Activated CD4-positive, alpha-beta T cell treated with anti-CD3 and anti-CD28 coated beads, Interleukin-2, amount 10 ng/mL, durations not matched to agents 24 days and 14 days (primary cell): ENCODE measurements around the gene PLAC9. TPM values are rescaled to one million over a fixed set of nuclear protein-coding genes. Genes with fewer than 3 reads are reported as not detected.

Experiments used
- DNase-seq: peaks from one replicate; pipeline ENCODE4 v3.0.0; 2022
- H3K27ac Mint-ChIP-seq: one replicate; pipeline ENCODE4 v1.8.0; 2022; ENCODE audit warnings: mild to moderate bottlenecking, mixed read lengths
- H3K27me3 Mint-ChIP-seq: one replicate; pipeline ENCODE4 v1.8.0; 2022; ENCODE audit warnings: mixed read lengths
- H3K36me3 Mint-ChIP-seq: one replicate; pipeline ENCODE4 v1.8.0; 2022; ENCODE audit warnings: low read depth, mild to moderate bottlenecking, mixed read lengths
- H3K4me1 Mint-ChIP-seq: one replicate; pipeline ENCODE4 v1.8.0; 2021; ENCODE audit warnings: mixed read lengths
- H3K4me3 Mint-ChIP-seq: one replicate; pipeline ENCODE4 v1.8.0; 2022; ENCODE audit warnings: mild to moderate bottlenecking, moderate library complexity, mixed read lengths
- H3K9me3 Mint-ChIP-seq: one replicate; pipeline ENCODE4 v1.8.0; 2021; ENCODE audit warnings: mixed read lengths
- intact Hi-C: fragments of 100-400 bp; cut with micrococcal nuclease; formaldehyde crosslinking; loops from one replicate; pipeline ENCODE4 v1.15.1; 2023
- total RNA-seq: library from RNA; stranded (reverse); gene quantifications from 2 replicates; pipeline ENCODE4 v1.2.3, GENCODE V29; 2022

The PLAC9 gene
- total RNA-seq, 1 donor from 2014 or later = not detected

DNA sequence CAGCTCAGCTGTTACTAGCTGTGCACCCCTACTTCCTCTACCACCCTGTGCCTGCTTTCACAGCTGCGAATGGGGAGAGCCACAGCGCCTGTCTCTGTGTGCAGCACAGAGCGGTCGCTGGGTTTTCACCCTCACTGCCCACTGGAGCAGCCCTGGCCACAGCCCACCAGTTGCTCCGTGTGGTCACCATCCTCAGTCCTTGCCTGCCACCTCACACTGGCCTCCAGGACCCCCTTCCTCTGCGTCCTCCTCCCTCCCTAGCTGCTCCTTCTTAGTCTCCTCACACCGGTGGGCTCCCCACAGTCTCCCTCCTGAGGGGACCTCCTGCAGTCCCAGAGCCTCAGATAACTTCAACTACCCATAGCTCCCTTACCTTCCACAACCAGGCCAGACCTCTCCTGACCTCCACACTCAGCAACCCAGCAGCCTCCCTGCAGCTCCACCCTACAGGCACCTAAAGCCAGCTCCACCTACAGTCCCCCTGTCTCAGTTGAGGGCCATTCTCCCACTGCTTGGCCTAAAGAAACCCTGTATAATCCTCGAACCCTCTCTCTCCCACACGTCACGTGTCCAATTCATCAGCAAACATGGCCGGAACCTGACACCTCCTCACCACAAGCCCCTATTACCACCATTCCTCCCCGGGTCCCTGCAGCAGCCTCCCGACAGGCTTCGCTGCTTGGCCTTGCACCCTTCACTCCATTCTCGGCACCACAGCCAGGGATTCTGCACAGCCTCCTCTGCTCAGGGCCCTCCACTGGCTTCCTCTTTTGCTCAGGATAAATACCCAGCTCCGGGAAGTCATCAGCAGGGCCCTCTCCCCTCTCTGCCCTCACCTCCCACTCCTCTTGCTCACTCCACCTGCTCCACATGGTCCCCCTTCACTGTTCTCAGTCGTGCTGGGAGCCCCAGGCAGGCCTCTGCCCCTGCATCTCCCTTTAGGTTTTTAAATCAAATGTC is 28.1 kb downstream of the PLAC9 start:
- H3K27ac Mint-ChIP-seq = peak overlapping the region; percentile 66
- H3K4me1 Mint-ChIP-seq = peaks cover 29% of the 10 kb centered on the region
- intact Hi-C loops = no loop called here
- H3K9me3 Mint-ChIP-seq = no peaks in the 10 kb centered on the region
- peaks cover 76% of the 10 kb centered on the region for H3K36me3 Mint-ChIP-seq
- H3K27me3 Mint-ChIP-seq = no peaks in the 10 kb centered on the region
- no peak overlapping the region for H3K4me3 Mint-ChIP-seq
- DNase-seq = no peak

DNA sequence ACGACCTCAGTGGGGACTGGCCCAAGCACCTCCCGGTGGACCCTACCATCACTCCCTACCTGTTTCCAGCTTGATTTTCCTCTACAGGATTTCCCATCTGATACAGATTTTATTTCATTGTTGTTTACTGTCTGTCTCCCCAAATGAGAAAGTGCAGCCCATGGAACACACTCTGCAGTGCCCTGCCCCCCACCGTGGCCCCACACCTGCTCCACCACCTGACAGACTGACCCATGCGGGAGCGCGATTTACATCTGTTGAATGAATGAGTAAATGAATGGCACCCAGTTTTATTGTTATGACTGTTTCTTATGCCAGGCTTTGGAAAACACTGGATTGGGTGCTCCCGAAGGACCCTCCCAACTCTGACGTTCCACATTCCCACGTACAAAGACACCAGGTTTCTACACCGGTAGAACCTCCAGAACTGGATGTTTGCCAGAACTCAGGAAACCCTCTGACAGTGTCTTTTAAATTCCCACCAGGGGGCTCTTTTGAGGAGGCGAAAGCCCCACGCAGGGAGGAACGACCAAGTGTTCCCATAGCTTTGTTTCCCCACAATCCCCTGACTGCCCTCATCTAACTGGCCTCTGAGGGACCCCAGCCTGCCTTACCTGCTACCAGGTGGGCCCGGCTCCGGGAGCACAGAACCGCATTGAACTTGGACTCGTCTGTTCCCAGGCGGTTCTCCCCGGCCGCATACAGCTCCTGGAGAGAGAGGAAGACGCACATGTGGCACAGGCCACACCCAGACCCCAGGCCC is 29.0 kb downstream of the PLAC9 start:
- Mint-ChIP-seq H3K4me3 (no peak overlapping the region), H3K27ac (peak overlapping the region; percentile 66), H3K36me3 (peaks cover 76% of the 10 kb centered on the region), H3K4me1 (peaks cover 32% of the 10 kb centered on the region), H3K27me3 (no peaks in the 10 kb centered on the region), H3K9me3 (no peaks in the 10 kb centered on the region)
- intact Hi-C loops = no loop called here
- no peak for DNase-seq

- no peak overlapping the region for H3K4me3 Mint-ChIP-seq
- H3K9me3 Mint-ChIP-seq = no peaks in the 10 kb centered on the region
- peaks cover 58% of the 10 kb centered on the region for H3K36me3 Mint-ChIP-seq
- peak overlapping the region; percentile 63 for H3K27ac Mint-ChIP-seq
- intact Hi-C loops = no loop called here
- H3K27me3 Mint-ChIP-seq = no peaks in the 10 kb centered on the region
- DNase-seq = no peak
- H3K4me1 Mint-ChIP-seq = peaks cover 25% of the 10 kb centered on the region
Measured at GRCh38 chr10:80163741-80164341, 31.3 kb downstream of the PLAC9 start.

- Mint-ChIP-seq H3K27me3 (no peaks in the 10 kb centered on the region), H3K36me3 (peaks cover 54% of the 10 kb centered on the region), H3K27ac (no peak overlapping the region), H3K4me1 (peaks cover 18% of the 10 kb centered on the region), H3K9me3 (no peaks in the 10 kb centered on the region), H3K4me3 (no peak overlapping the region)
- no peak for DNase-seq
- intact Hi-C loops = no loop called here
Measured at GRCh38 chr10:80164596-80164995, 32.1 kb downstream of the PLAC9 start.

GRCh38 chr10:80165173-80165572 is 32.6 kb downstream of the PLAC9 start:
- Mint-ChIP-seq H3K36me3 (peaks cover 54% of the 10 kb centered on the region), H3K4me3 (no peak overlapping the region), H3K27me3 (no peaks in the 10 kb centered on the region), H3K9me3 (no peaks in the 10 kb centered on the region), H3K4me1 (peaks cover 15% of the 10 kb centered on the region), H3K27ac (no peak overlapping the region)
- intact Hi-C loops = no loop called here
- DNase-seq = no peak

- DNase-seq = no peak
- H3K4me3 Mint-ChIP-seq = no peak overlapping the region
- H3K4me1 Mint-ChIP-seq = peaks cover 6% of the 10 kb centered on the region
- peak overlapping the region; percentile 86 for H3K27ac Mint-ChIP-seq
- no peaks in the 10 kb centered on the region for H3K27me3 Mint-ChIP-seq
- intact Hi-C loops = no loop called here
- peaks cover 44% of the 10 kb centered on the region for H3K36me3 Mint-ChIP-seq
- no peaks in the 10 kb centered on the region for H3K9me3 Mint-ChIP-seq
Measured at GRCh38 chr10:80166581-80167470, 34.3 kb downstream of the PLAC9 start.

- Mint-ChIP-seq H3K27me3 (no peaks in the 10 kb centered on the region), H3K27ac (no peak overlapping the region), H3K4me1 (peaks cover 6% of the 10 kb centered on the region), H3K9me3 (no peaks in the 10 kb centered on the region), H3K36me3 (peaks cover 41% of the 10 kb centered on the region), H3K4me3 (no peak overlapping the region)
- DNase-seq = no peak
- intact Hi-C loops = no loop called here
Measured at GRCh38 chr10:80167471-80168161, 35.1 kb downstream of the PLAC9 start.

GRCh38 chr10:80168162-80168511 is 35.6 kb downstream of the PLAC9 start:
- no peaks in the 10 kb centered on the region for H3K9me3 Mint-ChIP-seq
- peaks cover 7% of the 10 kb centered on the region for H3K4me1 Mint-ChIP-seq
- H3K27ac Mint-ChIP-seq = peak overlapping the region; percentile 2
- no peak overlapping the region for H3K4me3 Mint-ChIP-seq
- intact Hi-C loops = no loop called here
- no peaks in the 10 kb centered on the region for H3K27me3 Mint-ChIP-seq
- H3K36me3 Mint-ChIP-seq = peaks cover 35% of the 10 kb centered on the region
- DNase-seq = no peak

DNA sequence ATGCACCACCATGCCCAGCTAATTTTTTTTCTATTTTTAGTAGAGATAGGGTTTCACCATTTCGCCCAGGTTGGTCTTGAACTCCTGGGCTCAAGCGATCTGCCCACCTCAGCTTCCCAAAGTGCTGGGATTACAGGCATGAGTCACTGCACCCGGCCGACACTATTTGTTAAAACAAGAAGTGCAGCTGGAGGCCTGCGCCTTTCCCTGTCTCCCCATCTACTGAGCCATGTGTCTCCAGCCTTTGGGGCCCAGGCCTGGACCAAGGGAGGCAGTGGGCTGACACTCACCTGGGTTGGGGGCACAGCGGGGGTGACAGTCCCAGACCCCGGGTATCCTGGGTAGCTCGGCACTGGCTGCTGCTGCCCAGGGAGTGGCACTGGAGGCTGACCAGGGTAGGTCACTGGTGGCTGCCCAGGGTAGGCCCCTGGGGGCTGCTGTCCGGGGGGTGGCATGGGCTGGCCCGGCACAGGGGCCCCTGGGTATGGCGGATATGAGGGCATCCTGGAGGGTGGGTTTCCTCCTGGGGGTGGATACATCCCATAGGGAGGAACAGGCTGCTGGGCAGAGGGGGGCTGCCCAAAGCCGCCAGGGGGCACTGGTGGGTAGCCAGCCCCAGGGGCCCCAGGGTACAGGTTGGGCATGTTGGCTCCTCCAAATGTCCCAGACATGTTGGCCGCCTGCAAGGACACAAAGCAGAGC is 36.3 kb downstream of the PLAC9 start:
- no peak for DNase-seq
- no peak overlapping the region for H3K4me3 Mint-ChIP-seq
- no peak overlapping the region for H3K27ac Mint-ChIP-seq
- H3K4me1 Mint-ChIP-seq = peaks cover 8% of the 10 kb centered on the region
- intact Hi-C loops = no loop called here
- no peaks in the 10 kb centered on the region for H3K27me3 Mint-ChIP-seq
- H3K36me3 Mint-ChIP-seq = peaks cover 30% of the 10 kb centered on the region
- no peaks in the 10 kb centered on the region for H3K9me3 Mint-ChIP-seq

DNA sequence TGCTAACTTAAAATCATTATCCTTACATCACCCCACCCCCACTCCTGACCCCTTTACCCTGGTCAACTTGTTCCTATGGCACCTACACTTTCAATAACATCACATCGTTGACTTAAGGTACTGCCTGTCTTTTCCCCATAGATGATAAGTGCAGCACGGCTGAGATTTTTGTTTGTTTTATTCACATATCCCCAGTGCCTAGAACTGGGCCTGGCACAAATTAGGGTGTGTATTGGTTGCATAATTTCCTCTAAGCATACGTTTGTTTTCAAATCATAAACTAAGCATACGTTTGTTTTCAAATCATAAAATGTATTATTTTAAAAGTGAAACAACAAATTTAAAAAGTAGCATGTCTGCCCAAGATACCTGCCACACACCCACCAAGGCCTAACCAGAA is 37.5 kb downstream of the PLAC9 start:
- intact Hi-C loops = no loop called here
- H3K36me3 Mint-ChIP-seq = peaks cover 27% of the 10 kb centered on the region

DNA sequence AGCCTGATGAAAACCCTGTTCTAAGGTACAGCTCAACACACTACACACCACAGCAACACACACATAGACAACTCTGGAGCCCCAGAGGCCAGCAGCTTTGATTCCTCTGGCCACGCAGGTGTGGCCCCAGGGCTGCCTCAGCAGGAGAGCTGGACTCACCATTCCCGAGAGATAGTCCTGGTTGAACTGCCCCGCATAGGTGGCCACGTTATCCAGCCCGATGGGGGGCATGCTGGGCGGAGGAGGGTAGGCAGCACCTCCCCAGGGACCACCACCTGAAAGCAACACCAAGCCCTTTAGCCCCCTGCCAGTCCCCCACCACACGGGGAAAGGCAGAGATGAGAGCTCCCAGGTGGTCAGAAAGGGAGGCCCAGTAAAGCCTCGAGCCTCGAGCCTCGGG is 38.1 kb downstream of the PLAC9 start:
- H3K4me1 Mint-ChIP-seq = peaks cover 8% of the 10 kb centered on the region
- no peaks in the 10 kb centered on the region for H3K27me3 Mint-ChIP-seq
- H3K27ac Mint-ChIP-seq = no peak overlapping the region
- H3K9me3 Mint-ChIP-seq = no peaks in the 10 kb centered on the region
- intact Hi-C loops = no loop called here
- H3K4me3 Mint-ChIP-seq = no peak overlapping the region
- DNase-seq = no peak
- H3K36me3 Mint-ChIP-seq = peaks cover 26% of the 10 kb centered on the region

More for the DNA sequence above, 37.5 kb downstream of the PLAC9 start:
- no peak overlapping the region for H3K4me3 Mint-ChIP-seq
- peaks cover 8% of the 10 kb centered on the region for H3K4me1 Mint-ChIP-seq
- DNase-seq = no peak
- H3K27ac Mint-ChIP-seq = peak overlapping the region; percentile 30
- no peaks in the 10 kb centered on the region for H3K9me3 Mint-ChIP-seq
- no peaks in the 10 kb centered on the region for H3K27me3 Mint-ChIP-seq

GRCh38 chr10:80171248-80171660 is 38.7 kb downstream of the PLAC9 start:
- no peak for DNase-seq
- intact Hi-C loops = no loop called here
- Mint-ChIP-seq H3K4me3 (no peak overlapping the region), H3K27me3 (no peaks in the 10 kb centered on the region), H3K27ac (peak overlapping the region; percentile 51), H3K9me3 (no peaks in the 10 kb centered on the region), H3K4me1 (peaks cover 3% of the 10 kb centered on the region), H3K36me3 (peaks cover 20% of the 10 kb centered on the region)
